IMR-90 (cell line): ENCODE measurements around the gene MRPL51. TPM values are rescaled to one million over a fixed set of nuclear protein-coding genes. Genes with fewer than 3 reads are reported as not detected.

ENCODE experiments used
- ATAC-seq: fragments of 200-7000 bp; cut with Tn5 transposase; 2 replicates; pipeline ENCODE4 v1.9.1; 2020; ENCODE audit warnings: low read depth, mild to moderate bottlenecking, moderate library complexity
- BruUV-seq: library from RNA; stranded (reverse); fragments of 400-500 nt; replicated peaks from 2 replicates; lab custom pipeline; 2021; lab: Mats Ljungman, UMichigan
- CTCF ChIA-PET: fragments of 300-600 bp; formaldehyde crosslinking; extraction: SDS; loops from one replicate; lab custom pipeline; 2021; ENCODE audit warnings: antibody characterized with exemption; lab: Yijun Ruan, JAX
- POLR2A ChIA-PET: fragments of 300-600 bp; sonication (Branson Sonifier 250); formaldehyde crosslinking; loops from one replicate; lab custom pipeline; 2022; ENCODE audit warnings: antibody characterized with exemption; ENCODE audit not compliant: unreplicated experiment; lab: Charles Lee
- DNase-seq: peaks from one replicate; pipeline ENCODE4 v3.0.0; 2013
- H2AFZ ChIP-seq: replicated peaks from 2 replicates; pipeline ENCODE3; 2013; ENCODE audit warnings: low read length, mild to moderate bottlenecking; ENCODE audit not compliant: poor library complexity
- H2AK5ac ChIP-seq: 2 replicates; pipeline ENCODE4 v1.6.1; 2013; ENCODE audit warnings: low read depth, low read length, inconsistent platforms
- H2AK9ac ChIP-seq: replicated peaks from 2 replicates; pipeline ENCODE3; 2013; ENCODE audit warnings: mild to moderate bottlenecking, low read depth, low read length, moderate library complexity; ENCODE audit not compliant: poor library complexity
- H2BK120ac ChIP-seq: 2 replicates; pipeline ENCODE4 v1.6.1; 2013; ENCODE audit warnings: low read depth, low read length, inconsistent platforms
- H2BK15ac ChIP-seq: 3 replicates; pipeline ENCODE4 v1.6.1; 2013; ENCODE audit warnings: low read depth, low read length, inconsistent platforms
- H2BK20ac ChIP-seq: 2 replicates; pipeline ENCODE4 v1.6.1; 2013; ENCODE audit warnings: low read depth, mild to moderate bottlenecking, inconsistent platforms, low read length, moderate library complexity
- H2BK5ac ChIP-seq: 2 replicates; pipeline ENCODE4 v1.6.1; 2013; ENCODE audit warnings: mild to moderate bottlenecking, low read depth, low read length, inconsistent platforms; ENCODE audit not compliant: poor library complexity, severe bottlenecking
- H3K14ac ChIP-seq: replicated peaks from 2 replicates; pipeline ENCODE4 v1.6.1; 2013; ENCODE audit warnings: low read depth, low read length, inconsistent platforms
- H3K18ac ChIP-seq: 2 replicates; pipeline ENCODE4 v1.6.1; 2013; ENCODE audit warnings: low read depth, low read length, control low read depth
- H3K23ac ChIP-seq: 2 replicates; pipeline ENCODE4 v1.6.1; 2013; ENCODE audit warnings: low read depth, low read length, inconsistent platforms
- H3K27ac ChIP-seq: 2 replicates; pipeline ENCODE4 v1.5.1; 2013; ENCODE audit warnings: mild to moderate bottlenecking, control low read depth, low read length; ENCODE audit not compliant: insufficient read depth
- H3K27me3 ChIP-seq: 2 replicates; pipeline ENCODE4 v1.6.1; 2013; ENCODE audit warnings: low read length; ENCODE audit not compliant: control insufficient read depth, insufficient read depth
- H3K36me3 ChIP-seq: 2 replicates; pipeline ENCODE4 v1.6.1; 2013; ENCODE audit warnings: low read length, mixed read lengths; ENCODE audit not compliant: control insufficient read depth, insufficient read depth
- H3K4ac ChIP-seq: 2 replicates; pipeline ENCODE4 v1.6.1; 2013; ENCODE audit warnings: low read depth, low read length, inconsistent platforms
- H3K4me1 ChIP-seq: 2 replicates; pipeline ENCODE4 v1.6.1; 2013; ENCODE audit warnings: low read length, mixed read lengths; ENCODE audit not compliant: control insufficient read depth, insufficient read depth
- H3K4me2 ChIP-seq: 2 replicates; pipeline ENCODE4 v1.6.1; 2013; ENCODE audit warnings: low read depth, mild to moderate bottlenecking, control low read depth, low read length, moderate library complexity
- H3K4me3 ChIP-seq: 2 replicates; pipeline ENCODE4 v1.5.1; 2013; ENCODE audit warnings: low read depth, mild to moderate bottlenecking, control low read depth, low read length, moderate library complexity; ENCODE audit not compliant: insufficient read depth
- H3K56ac ChIP-seq: 2 replicates; pipeline ENCODE4 v1.6.1; 2013; ENCODE audit warnings: low read length, inconsistent platforms; ENCODE audit not compliant: insufficient read depth; ENCODE audit errors: extremely low read depth
- H3K79me1 ChIP-seq, 2 experiments: 2 replicates each; pipeline ENCODE4 v1.6.1; 2013; ENCODE audit warnings: low read length in 2 of 2, inconsistent platforms in 1 of 2, low read depth in 1 of 2
- H3K9ac ChIP-seq: 2 replicates; pipeline ENCODE4 v1.6.1; 2013; ENCODE audit warnings: low read depth, low read length, control low read depth
- H3K9me1 ChIP-seq: 2 replicates; pipeline ENCODE4 v1.6.1; 2013; ENCODE audit warnings: low read length, inconsistent platforms; ENCODE audit not compliant: insufficient read depth
- H3K9me3 ChIP-seq: 2 replicates; pipeline ENCODE4 v1.6.1; 2013; ENCODE audit warnings: low read length; ENCODE audit not compliant: control insufficient read depth, insufficient read depth
- H4K20me1 ChIP-seq: 2 replicates; pipeline ENCODE4 v1.6.1; 2013; ENCODE audit warnings: low read length, inconsistent platforms; ENCODE audit not compliant: insufficient read depth
- H4K5ac ChIP-seq: 2 replicates; pipeline ENCODE4 v1.6.1; 2013; ENCODE audit warnings: mild to moderate bottlenecking, low read depth, low read length, control low read depth
- H4K8ac ChIP-seq, 2 experiments: 2 replicates each; pipeline ENCODE4 v1.6.1; 2013; ENCODE audit warnings: low read depth in 2 of 2, low read length in 2 of 2, control low read depth in 1 of 2, inconsistent platforms in 1 of 2
- H4K91ac ChIP-seq: 2 replicates; pipeline ENCODE4 v1.6.1; 2013; ENCODE audit warnings: low read depth, low read length, inconsistent platforms; ENCODE audit not compliant: insufficient read depth
- BHLHE40 ChIP-seq: fragments of 150-350 bp; IDR thresholded peaks from 2 replicates; pipeline ENCODE4 v1.6.1; 2016; ENCODE audit warnings: mild to moderate bottlenecking, low read depth, low read length
- CEBPB ChIP-seq: IDR thresholded peaks from 2 replicates; pipeline ENCODE4 v1.6.1; 2012; ENCODE audit warnings: low read depth, low read length, improper control_type of control experiment
- CHD1 ChIP-seq: IDR thresholded peaks from 2 replicates; pipeline ENCODE4 v1.6.1; 2012; ENCODE audit warnings: low read depth, low read length, improper control_type of control experiment
- FOS ChIP-seq: fragments of 150-350 bp; IDR thresholded peaks from 2 replicates; pipeline ENCODE4 v1.6.1; 2016; ENCODE audit warnings: low read depth, low read length
- MAFK ChIP-seq: IDR thresholded peaks from 2 replicates; pipeline ENCODE4 v1.6.1; 2012; ENCODE audit warnings: low read depth, low read length, improper control_type of control experiment
- MAZ ChIP-seq: IDR thresholded peaks from 2 replicates; pipeline ENCODE4 v1.6.1; 2012; ENCODE audit warnings: low read depth, mild to moderate bottlenecking, low read length, improper control_type of control experiment, moderate library complexity, borderline replicate concordance
- MXI1 ChIP-seq: IDR thresholded peaks from 2 replicates; pipeline ENCODE4 v1.6.1; 2012; ENCODE audit warnings: low read depth, mild to moderate bottlenecking, low read length, moderate library complexity, borderline replicate concordance
- NFE2L2 ChIP-seq: fragments of 150-350 bp; IDR thresholded peaks from 2 replicates; pipeline ENCODE4 v1.6.1; 2016; ENCODE audit warnings: low read depth, mild to moderate bottlenecking, low read length
- POLR2A ChIP-seq: IDR thresholded peaks from 2 replicates; pipeline ENCODE4 v1.6.1; 2012; ENCODE audit warnings: mild to moderate bottlenecking, low read depth, low read length
- RAD21 ChIP-seq: IDR thresholded peaks from 2 replicates; pipeline ENCODE4 v1.6.1; 2012; ENCODE audit warnings: low read length, improper control_type of control experiment
- RCOR1 ChIP-seq: IDR thresholded peaks from 2 replicates; pipeline ENCODE4 v1.6.1; 2012; ENCODE audit warnings: mild to moderate bottlenecking, low read length, improper control_type of control experiment; ENCODE audit not compliant: insufficient replicate concordance
- RFX5 ChIP-seq: IDR thresholded peaks from 2 replicates; pipeline ENCODE4 v1.8.0; 2012; ENCODE audit warnings: low read depth, mild to moderate bottlenecking, low read length, moderate library complexity
- SMC3 ChIP-seq: fragments of 150-350 bp; IDR thresholded peaks from 2 replicates; pipeline ENCODE4 v1.6.1; 2016; ENCODE audit warnings: low read depth, mild to moderate bottlenecking, antibody characterized with exemption, low read length, moderate library complexity
- WGBS, 2 experiments: methylation state at CpG; one replicate each; pipeline versions ENCODE4 v1.1.5 to v1.1.7; 2013; ENCODE audit warnings: missing lambda C conversion rate in 2 of 2; ENCODE audit not compliant: insufficient read length in 1 of 2; ENCODE audit errors: extremely low coverage in 2 of 2; 5-methylcytosine and 5-hydroxymethylcytosine counted together
- dilution Hi-C: fragments of 300-500 bp; cut with HindIII; formaldehyde crosslinking; loops from one replicate; pipeline ENCODE4 v1.14.3; 2018; ENCODE audit warnings: low sequenced_read_pairs; ENCODE audit not compliant: unreplicated experiment
- in situ Hi-C: fragments of 300-500 bp; cut with MboI; formaldehyde crosslinking; loops from 3 replicates; pipeline ENCODE4 v1.14.3; 2019; ENCODE audit warnings: low sequenced_read_pairs, inconsistent platforms, mixed read lengths
- intact Hi-C: fragments of 100-400 bp; cut with micrococcal nuclease; formaldehyde crosslinking; loops from 2 replicates; pipeline ENCODE4 v1.10.0; 2022
- polyA plus RNA-seq, 3 experiments: library from polyadenylated mRNA; depleted of rRNA; stranded (reverse); fragments of >200 nt; gene quantifications; 2 replicates each; pipeline ENCODE4 v1.2.3, GENCODE V29; 2012; ENCODE audit warnings: low replicate concordance in 1 of 3
- total RNA-seq: library from RNA; depleted of rRNA; stranded (reverse); fragments of >200 nt; gene quantifications from 2 replicates; pipeline ENCODE4 v1.2.3, GENCODE V29; 2012
- TF ChIP-seq, protein P1 (sequence below): fragments of 150-350 bp; IDR thresholded peaks from 2 replicates; pipeline ENCODE4 v1.6.1; 2016; ENCODE audit warnings: low read depth, mild to moderate bottlenecking, low read length, moderate library complexity, borderline replicate concordance
- TF ChIP-seq, protein P2 (sequence below): conservative IDR thresholded peaks from 2 replicates; pipeline ENCODE4 v1.5.1; 2012; ENCODE audit warnings: mild to moderate bottlenecking, low read depth, low read length, improper control_type of control experiment
- TF ChIP-seq, protein P3 (sequence below): fragments of 150-350 bp; IDR thresholded peaks from 2 replicates; pipeline ENCODE4 v1.6.1; 2017; ENCODE audit warnings: mild to moderate bottlenecking, antibody characterized with exemption, low read length, low read depth

Gene MRPL51
- total and polyA plus RNA-seq, 2 of the 4 experiments (the other 2 are of a cell fraction) = 80.1 to 160 TPM

DNA sequence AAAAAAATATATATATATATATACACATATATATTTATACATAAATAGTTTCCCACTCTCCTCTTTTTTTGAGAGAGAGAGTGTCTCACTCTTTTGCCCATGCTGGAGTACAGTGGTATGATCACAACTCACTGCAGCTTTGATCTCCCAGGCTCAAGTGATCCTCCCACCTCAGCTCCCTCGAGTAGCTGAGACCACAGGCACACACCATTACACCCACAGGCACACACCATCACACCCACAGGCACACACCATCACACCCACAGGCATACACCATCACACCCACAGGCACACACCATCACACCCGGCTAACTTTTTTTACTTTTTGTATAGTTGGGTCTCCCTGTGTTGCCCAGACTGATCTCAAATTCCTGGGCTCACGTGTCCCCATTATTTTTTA, 27.1 kb upstream of the MRPL51 start:
- Histone ChIP-seq H2BK15ac (no peak overlapping the region), H4K91ac (no peak overlapping the region), H3K18ac (no peak overlapping the region), H2BK120ac (no peak overlapping the region), H3K36me3 (peaks cover 57% of the 10 kb centered on the region), H3K9me3 (no peaks in the 10 kb centered on the region), H4K20me1 (no peaks in the 10 kb centered on the region), H4K5ac (no peak overlapping the region), H3K9me1 (no peaks in the 10 kb centered on the region), H3K14ac (no peak overlapping the region), H3K4me2 (no peak overlapping the region), H2AK5ac (no peak overlapping the region), H3K79me1 (peaks cover 15 to 18% of the 10 kb centered on the region in 2 experiments), H3K27ac (no peak overlapping the region), H4K8ac (no peak overlapping the region), H3K56ac (no peak overlapping the region), H3K4me1 (no peaks in the 10 kb centered on the region), H2AK9ac (peak overlapping the region; percentile 55), H3K4ac (no peak overlapping the region), H3K4me3 (no peak overlapping the region), H3K27me3 (no peaks in the 10 kb centered on the region), H2BK20ac (no peak overlapping the region), H3K23ac (no peak overlapping the region), H3K9ac (no peak overlapping the region), H2AFZ (no peak overlapping the region), H2BK5ac (no peak overlapping the region)
- WGBS, 2 experiments = no CpG with 5 or more reads among the region's 3 CpGs
- ChIA-PET POLR2A (interaction anchor here (0.6 kb wide), 1 partner anchor 15 kb away, joined by 3 read pairs; no protein-coding TSS in a partner anchor), CTCF (interaction anchor here (0.7 kb wide), 1 partner anchor 13 kb away, joined by 3 read pairs; no protein-coding TSS in a partner anchor)
- ATAC-seq (no peak), DNase-seq (no peak)
- no TSS peak for BruUV-seq
- in situ Hi-C loops (no loop called here), dilution Hi-C loops (no loop called here), intact Hi-C loops (no loop called here)
- no peak for TF ChIP-seq SMC3
- TF ChIP-seq, protein P1, sequence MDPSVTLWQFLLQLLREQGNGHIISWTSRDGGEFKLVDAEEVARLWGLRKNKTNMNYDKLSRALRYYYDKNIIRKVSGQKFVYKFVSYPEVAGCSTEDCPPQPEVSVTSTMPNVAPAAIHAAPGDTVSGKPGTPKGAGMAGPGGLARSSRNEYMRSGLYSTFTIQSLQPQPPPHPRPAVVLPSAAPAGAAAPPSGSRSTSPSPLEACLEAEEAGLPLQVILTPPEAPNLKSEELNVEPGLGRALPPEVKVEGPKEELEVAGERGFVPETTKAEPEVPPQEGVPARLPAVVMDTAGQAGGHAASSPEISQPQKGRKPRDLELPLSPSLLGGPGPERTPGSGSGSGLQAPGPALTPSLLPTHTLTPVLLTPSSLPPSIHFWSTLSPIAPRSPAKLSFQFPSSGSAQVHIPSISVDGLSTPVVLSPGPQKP = no peak
- TF ChIP-seq RAD21 = no peak
- TF ChIP-seq CHD1 = no peak
- TF ChIP-seq MXI1 = no peak
- no peak for TF ChIP-seq CEBPB
- TF ChIP-seq, protein P2, sequence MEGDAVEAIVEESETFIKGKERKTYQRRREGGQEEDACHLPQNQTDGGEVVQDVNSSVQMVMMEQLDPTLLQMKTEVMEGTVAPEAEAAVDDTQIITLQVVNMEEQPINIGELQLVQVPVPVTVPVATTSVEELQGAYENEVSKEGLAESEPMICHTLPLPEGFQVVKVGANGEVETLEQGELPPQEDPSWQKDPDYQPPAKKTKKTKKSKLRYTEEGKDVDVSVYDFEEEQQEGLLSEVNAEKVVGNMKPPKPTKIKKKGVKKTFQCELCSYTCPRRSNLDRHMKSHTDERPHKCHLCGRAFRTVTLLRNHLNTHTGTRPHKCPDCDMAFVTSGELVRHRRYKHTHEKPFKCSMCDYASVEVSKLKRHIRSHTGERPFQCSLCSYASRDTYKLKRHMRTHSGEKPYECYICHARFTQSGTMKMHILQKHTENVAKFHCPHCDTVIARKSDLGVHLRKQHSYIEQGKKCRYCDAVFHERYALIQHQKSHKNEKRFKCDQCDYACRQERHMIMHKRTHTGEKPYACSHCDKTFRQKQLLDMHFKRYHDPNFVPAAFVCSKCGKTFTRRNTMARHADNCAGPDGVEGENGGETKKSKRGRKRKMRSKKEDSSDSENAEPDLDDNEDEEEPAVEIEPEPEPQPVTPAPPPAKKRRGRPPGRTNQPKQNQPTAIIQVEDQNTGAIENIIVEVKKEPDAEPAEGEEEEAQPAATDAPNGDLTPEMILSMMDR = no peak
- no peak for TF ChIP-seq BHLHE40
- no peak for TF ChIP-seq MAZ
- TF ChIP-seq FOS = no peak
- no peak for TF ChIP-seq MAFK
- TF ChIP-seq RCOR1 = no peak
- no peak for TF ChIP-seq POLR2A
- TF ChIP-seq NFE2L2 = no peak
- TF ChIP-seq, protein P3, sequence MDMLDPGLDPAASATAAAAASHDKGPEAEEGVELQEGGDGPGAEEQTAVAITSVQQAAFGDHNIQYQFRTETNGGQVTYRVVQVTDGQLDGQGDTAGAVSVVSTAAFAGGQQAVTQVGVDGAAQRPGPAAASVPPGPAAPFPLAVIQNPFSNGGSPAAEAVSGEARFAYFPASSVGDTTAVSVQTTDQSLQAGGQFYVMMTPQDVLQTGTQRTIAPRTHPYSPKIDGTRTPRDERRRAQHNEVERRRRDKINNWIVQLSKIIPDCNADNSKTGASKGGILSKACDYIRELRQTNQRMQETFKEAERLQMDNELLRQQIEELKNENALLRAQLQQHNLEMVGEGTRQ = no peak
- no peak for TF ChIP-seq RFX5
